Central memory CD4-positive, alpha-beta T cell (primary cell): ENCODE results near the gene SLC9C1.
"Not testable (repeated sequence)": the region's sequence is repeated elsewhere in the genome, so short reads cannot be mapped to it uniquely, and the experiment has no call there.

Source experiments
- DNase-seq: peaks from one replicate; pipeline ENCODE4 v3.0.0; 2022

Gene SLC9C1

GRCh38 chr3:112185423-112186035, 108.5 kb downstream of the SLC9C1 start:
- not testable (repeated sequence) for DNase-seq

GRCh38 chr3:112175646-112176045, 118.4 kb downstream of the SLC9C1 start:
- DNase-seq: no peak

GRCh38 chr3:112175037-112175436, 119.0 kb downstream of the SLC9C1 start:
- DNase-seq: no peak

- no peak for DNase-seq
Measured at GRCh38 chr3:112171144-112171543, 122.9 kb downstream of the SLC9C1 start.

GRCh38 chr3:112170046-112170445, 124.0 kb downstream of the SLC9C1 start:
- no peak for DNase-seq

- DNase-seq: no peak
Measured at GRCh38 chr3:112167758-112168157, 126.3 kb downstream of the SLC9C1 start.

GRCh38 chr3:112149136-112149535, 144.9 kb downstream of the SLC9C1 start:
- DNase-seq: no peak

GRCh38 chr3:112143689-112144088, 150.3 kb downstream of the SLC9C1 start:
- no peak for DNase-seq

GRCh38 chr3:112143251-112143650, 150.8 kb downstream of the SLC9C1 start:
- no peak for DNase-seq

GRCh38 chr3:112141293-112141692, 152.7 kb downstream of the SLC9C1 start:
- no peak for DNase-seq

GRCh38 chr3:112140584-112140983, 153.4 kb downstream of the SLC9C1 start:
- DNase-seq: no peak

GRCh38 chr3:112138219-112138969, 155.6 kb downstream of the SLC9C1 start:
- no peak for DNase-seq

- no peak for DNase-seq
Measured at GRCh38 chr3:112137781-112138180, 156.2 kb downstream of the SLC9C1 start.

GRCh38 chr3:112136959-112137693, 156.9 kb downstream of the SLC9C1 start:
- no peak for DNase-seq

GRCh38 chr3:112136046-112136445, 158.0 kb downstream of the SLC9C1 start:
- DNase-seq: no peak

- peak; percentile 65 for DNase-seq
Measured at GRCh38 chr3:112134335-112135124, 159.5 kb downstream of the SLC9C1 start.

- no peak for DNase-seq
Measured at GRCh38 chr3:112133626-112134334, 160.2 kb downstream of the SLC9C1 start.

GRCh38 chr3:112132975-112133448, 161.0 kb downstream of the SLC9C1 start, which contains the start of gene GCSAM:
TSS of gene GCSAM (minus strand) at chr3:112133248. CDS start at chr3:112133120, 128 bp downstream.
- peak; percentile 77 for DNase-seq

GRCh38 chr3:112132554-112132953, 161.5 kb downstream of the SLC9C1 start:
- no peak for DNase-seq

GRCh38 chr3:112132088-112132487, 161.9 kb downstream of the SLC9C1 start:
- DNase-seq: no peak

- no peak for DNase-seq
Measured at GRCh38 chr3:112131111-112131510, 162.9 kb downstream of the SLC9C1 start.

GRCh38 chr3:112130638-112130993, 163.4 kb downstream of the SLC9C1 start:
- DNase-seq: no peak
